HCT116 (cell line): ENCODE measurements around the gene DOCK2. TPM values are rescaled to one million over a fixed set of nuclear protein-coding genes. Genes with fewer than 3 reads are reported as not detected.

Source experiments
- ATAC-seq: fragments of 200-7000 bp; cut with Tn5 transposase; 2 replicates; pipeline ENCODE4 v1.9.1; 2020; ENCODE audit warnings: mild to moderate bottlenecking, moderate library complexity
- BruUV-seq: library from RNA; stranded (reverse); fragments of 400-500 nt; replicated peaks from 2 replicates; lab custom pipeline; 2021; lab: Mats Ljungman, UMichigan
- CTCF ChIA-PET: fragments of 300-600 bp; sonication (Branson Sonifier 250); formaldehyde crosslinking; loops from one replicate; lab custom pipeline; 2021; ENCODE audit warnings: antibody characterized with exemption; lab: Charles Lee
- POLR2A ChIA-PET: fragments of 300-600, 350-600 bp; sonication (Branson Sonifier 250); formaldehyde crosslinking; loops from one replicate; lab custom pipeline; 2021; ENCODE audit warnings: antibody characterized with exemption; lab: Charles Lee
- RAD21 ChIA-PET, 2 experiments: fragments of 300-600 bp; sonication (Branson Sonifier 250); formaldehyde crosslinking; loops; one replicate each; lab custom pipeline; 2023; ENCODE audit warnings: low total read pairs in 2 of 2; ENCODE audit not compliant: uncharacterized antibody in 2 of 2, unreplicated experiment in 2 of 2, low non-redundant PET in 1 of 2; lab: Charles Lee
- DNase-seq: peaks from one replicate; pipeline ENCODE4 v3.0.0-alpha.2; 2010; ENCODE audit warnings: low read depth, low spot score
- H2AFZ ChIP-seq: fragments of 200-600 bp; shearing (Covaris generic), sonication (generic); 2 replicates; pipeline ENCODE4 v1.6.1; 2017; ENCODE audit warnings: low read depth, mixed run types, mixed read lengths, antibody characterized with exemption, low read length; ENCODE audit not compliant: poor library complexity, severe bottlenecking
- H3K27ac ChIP-seq: 2 replicates; pipeline ENCODE4 v1.5.1; 2012; ENCODE audit warnings: low read depth, low read length
- H3K27me3 ChIP-seq: fragments of 200-600 bp; sonication (generic); 2 replicates; pipeline ENCODE4 v1.6.1; 2016; ENCODE audit warnings: mixed run types, low read length, mixed read lengths; ENCODE audit not compliant: insufficient read depth
- H3K36me3 ChIP-seq, 2 experiments: fragments of 200-500 bp in 1 of 2; fragments of 200-600 bp in 1 of 2; sonication (Bioruptor generic) in 1 of 2; sonication (generic) in 1 of 2; 2 replicates each; pipeline versions ENCODE4 v1.5.1 to v1.6.1; 2014 to 2016; ENCODE audit warnings: low read length in 2 of 2, inconsistent platforms in 1 of 2, mixed read lengths in 1 of 2, mixed run types in 1 of 2; ENCODE audit not compliant: insufficient read depth in 2 of 2, control insufficient read depth in 1 of 2
- H3K4me1 ChIP-seq, 2 experiments: fragments of 200-600 bp in 1 of 2; sonication (generic) in 1 of 2; 2 replicates each; pipeline versions ENCODE4 v1.5.1 to v1.6.1; 2012 to 2017; ENCODE audit warnings: low read length in 2 of 2, inconsistent platforms in 1 of 2, mild to moderate bottlenecking in 1 of 2, mixed read lengths in 1 of 2, mixed run types in 1 of 2, moderate library complexity in 1 of 2; ENCODE audit not compliant: insufficient read depth in 2 of 2, control insufficient read depth in 1 of 2
- H3K4me2 ChIP-seq: fragments of 200-600 bp; sonication (generic); 2 replicates; pipeline ENCODE4 v1.6.1; 2017; ENCODE audit warnings: mixed run types, low read length, mixed read lengths
- H3K4me3 ChIP-seq, 2 experiments: fragments of 200-600 bp in 1 of 2; sonication (generic) in 1 of 2; replicated peaks in 1 of 2; 2 replicates each; pipeline ENCODE4 v1.5.1; 2011 to 2016; ENCODE audit warnings: low read length in 2 of 2, control low read depth in 1 of 2, low read depth in 1 of 2, mild to moderate bottlenecking in 1 of 2, mixed read lengths in 1 of 2, mixed run types in 1 of 2
- H3K79me2 ChIP-seq: fragments of 200-600 bp; sonication (generic); 2 replicates; pipeline ENCODE4 v1.6.1; 2017; ENCODE audit warnings: mild to moderate bottlenecking, mixed run types, low read length, moderate library complexity, mixed read lengths; ENCODE audit not compliant: insufficient read depth
- H3K9ac ChIP-seq: fragments of 200-600 bp; sonication (generic); 2 replicates; pipeline ENCODE4 v1.6.1; 2016; ENCODE audit warnings: low read length, mixed read lengths
- H3K9me2 ChIP-seq: fragments of 200-600 bp; sonication (generic), shearing (Covaris generic); 2 replicates; pipeline ENCODE4 v1.6.1; 2017; ENCODE audit warnings: mixed run types, mild to moderate bottlenecking, moderate library complexity; ENCODE audit not compliant: insufficient read depth
- H3K9me3 ChIP-seq, 2 experiments: fragments of 200-500 bp in 1 of 2; fragments of 200-600 bp in 1 of 2; sonication (Bioruptor generic) in 1 of 2; sonication (generic) in 1 of 2; 2 replicates each; pipeline ENCODE4 v1.6.1; 2014 to 2017; ENCODE audit warnings: low read length in 2 of 2, mixed read lengths in 2 of 2, inconsistent platforms in 1 of 2, low read depth in 1 of 2, mild to moderate bottlenecking in 1 of 2, mixed run types in 1 of 2, moderate library complexity in 1 of 2; ENCODE audit not compliant: control insufficient read depth in 1 of 2, insufficient read depth in 1 of 2
- H4K20me1 ChIP-seq: fragments of 200-600 bp; sonication (generic), shearing (Covaris generic); 2 replicates; pipeline ENCODE4 v1.6.1; 2017; ENCODE audit warnings: mixed run types, mild to moderate bottlenecking, moderate library complexity; ENCODE audit not compliant: insufficient read depth
- EGR1 ChIP-seq: IDR thresholded peaks from 2 replicates; pipeline ENCODE4 v1.6.1; 2012; ENCODE audit warnings: low read depth
- ELF1 ChIP-seq: IDR thresholded peaks from 2 replicates; pipeline ENCODE4 v1.6.1; 2012; ENCODE audit warnings: low read depth, borderline replicate concordance
- EZH2 ChIP-seq: fragments of 200-600 bp; sonication (generic); IDR thresholded peaks from 2 replicates; pipeline ENCODE4 v1.6.1; 2017; ENCODE audit warnings: antibody characterized with exemption, mixed run types
- JUND ChIP-seq: IDR thresholded peaks from 2 replicates; pipeline ENCODE4 v1.6.1; 2012
- MAX ChIP-seq: IDR thresholded peaks from 2 replicates; pipeline ENCODE4 v1.6.1; 2012
- POLR2A ChIP-seq: IDR thresholded peaks from 2 replicates; pipeline ENCODE4 v1.7.0; 2011; ENCODE audit warnings: borderline replicate concordance; ENCODE audit not compliant: insufficient read depth, insufficient read length; ENCODE audit errors: extremely low read depth
- POLR2AphosphoS5 ChIP-seq: IDR thresholded peaks from 2 replicates; pipeline ENCODE4 v1.6.1; 2011; ENCODE audit warnings: mild to moderate bottlenecking, low read depth, low read length, moderate library complexity
- SIN3A ChIP-seq: IDR thresholded peaks from 2 replicates; pipeline ENCODE4 v1.6.1; 2012; ENCODE audit warnings: low read depth
- SRF ChIP-seq: IDR thresholded peaks from 2 replicates; pipeline ENCODE4 v1.6.1; 2012; ENCODE audit warnings: low read depth
- TCF7L2 ChIP-seq: IDR thresholded peaks from 2 replicates; pipeline ENCODE4 v1.7.0; 2011; ENCODE audit warnings: borderline replicate concordance, inconsistent platforms; ENCODE audit not compliant: insufficient read depth, insufficient read length; ENCODE audit errors: extremely low read depth
- ZFX ChIP-seq: fragments of 450-650 bp; IDR thresholded peaks from 2 replicates; pipeline ENCODE4 v1.6.1; 2017
- intact Hi-C: fragments of 100-400 bp; cut with micrococcal nuclease; formaldehyde crosslinking; loops from 2 replicates; pipeline ENCODE4 v1.10.0; 2022
- total RNA-seq: library from RNA; stranded (reverse); gene quantifications from one replicate; pipeline ENCODE4 v1.2.1, GENCODE V29; 2021; ENCODE audit not compliant: unreplicated experiment
- TF ChIP-seq, protein P1 (sequence below), 3 experiments: fragments of 200-600 bp in 1 of 3; sonication (generic) in 1 of 3; IDR thresholded peaks in 2 of 3; conservative IDR thresholded peaks in 1 of 3; 2 replicates each; pipeline ENCODE4 v1.5.1; 2012 to 2017; ENCODE audit warnings: low read depth in 2 of 3, low read length in 2 of 3, antibody characterized with exemption in 1 of 3, borderline replicate concordance in 1 of 3, control low read depth in 1 of 3, mild to moderate bottlenecking in 1 of 3, mixed read lengths in 1 of 3, mixed run types in 1 of 3, moderate library complexity in 1 of 3; ENCODE audit not compliant: insufficient read depth in 1 of 3
- TF ChIP-seq, protein P2 (sequence below): IDR thresholded peaks from 2 replicates; pipeline ENCODE4 v1.6.1; 2012; ENCODE audit warnings: low read depth
- TF ChIP-seq, protein P3 (sequence below): IDR thresholded peaks from 2 replicates; pipeline ENCODE4 v1.6.1; 2011; ENCODE audit warnings: mild to moderate bottlenecking, low read length, moderate library complexity; ENCODE audit not compliant: insufficient replicate concordance; ENCODE audit errors: extremely low read depth

The DOCK2 gene
- total RNA-seq, 1 experiment from 2014 or later, result 0.89 TPM

GRCh38 chr5:169901896-169902295 is 264.8 kb downstream of the DOCK2 start:
- Histone ChIP-seq H3K27ac (no peak overlapping the region), H3K79me2 (no peaks in the 10 kb centered on the region), H3K9ac (no peak overlapping the region), H3K9me3 (no peaks in the 10 kb centered on the region), H3K4me2 (no peak overlapping the region), H4K20me1 (no peaks in the 10 kb centered on the region), H3K9me2 (no peaks in the 10 kb centered on the region), H3K4me1 (no peaks in the 10 kb centered on the region)
- DNase-seq (no peak), ATAC-seq (no peak)
- TF ChIP-seq TCF7L2, result no peak
- TF ChIP-seq, protein P1, sequence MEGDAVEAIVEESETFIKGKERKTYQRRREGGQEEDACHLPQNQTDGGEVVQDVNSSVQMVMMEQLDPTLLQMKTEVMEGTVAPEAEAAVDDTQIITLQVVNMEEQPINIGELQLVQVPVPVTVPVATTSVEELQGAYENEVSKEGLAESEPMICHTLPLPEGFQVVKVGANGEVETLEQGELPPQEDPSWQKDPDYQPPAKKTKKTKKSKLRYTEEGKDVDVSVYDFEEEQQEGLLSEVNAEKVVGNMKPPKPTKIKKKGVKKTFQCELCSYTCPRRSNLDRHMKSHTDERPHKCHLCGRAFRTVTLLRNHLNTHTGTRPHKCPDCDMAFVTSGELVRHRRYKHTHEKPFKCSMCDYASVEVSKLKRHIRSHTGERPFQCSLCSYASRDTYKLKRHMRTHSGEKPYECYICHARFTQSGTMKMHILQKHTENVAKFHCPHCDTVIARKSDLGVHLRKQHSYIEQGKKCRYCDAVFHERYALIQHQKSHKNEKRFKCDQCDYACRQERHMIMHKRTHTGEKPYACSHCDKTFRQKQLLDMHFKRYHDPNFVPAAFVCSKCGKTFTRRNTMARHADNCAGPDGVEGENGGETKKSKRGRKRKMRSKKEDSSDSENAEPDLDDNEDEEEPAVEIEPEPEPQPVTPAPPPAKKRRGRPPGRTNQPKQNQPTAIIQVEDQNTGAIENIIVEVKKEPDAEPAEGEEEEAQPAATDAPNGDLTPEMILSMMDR (IDR thresholded peaks at IDR 0.05 in 2 of 3, conservative IDR thresholded peaks at IDR 0.05 in 1 of 3; ENCODE audit: borderline replicate concordance in 1 of 3, insufficient read depth in 1 of 3, low read depth in 2 of 3, low read length in 2 of 3), result no peak
- no peak for TF ChIP-seq MAX
- no peak for TF ChIP-seq EGR1
- no peak for TF ChIP-seq SRF
- no peak for TF ChIP-seq JUND
- no peak for TF ChIP-seq ZFX
- TF ChIP-seq, all 23 proteins: peak for 0
- Histone ChIP-seq H3K36me3 (no peaks in the 10 kb centered on the region), H2AFZ (no peak overlapping the region), H3K27me3 (peaks cover 45% of the 10 kb centered on the region), H3K4me3 (no peak overlapping the region)
- RAD21 ChIA-PET, result no interaction called here
- BruUV-seq, result no TSS peak
- POLR2A ChIA-PET, result no interaction called here
- intact Hi-C loops, result no loop called here
- CTCF ChIA-PET, result no interaction called here

- no peaks in the 10 kb centered on the region for H3K36me3 ChIP-seq
- no peaks in the 10 kb centered on the region for H3K9me3 ChIP-seq
- H3K27ac ChIP-seq, result no peak overlapping the region
- H3K4me2 ChIP-seq, result no peak overlapping the region
- POLR2A ChIA-PET, result no interaction called here
- H3K4me1 ChIP-seq, result no peaks in the 10 kb centered on the region
- RAD21 ChIA-PET, result no interaction called here
- ATAC-seq, result no peak
- no peaks in the 10 kb centered on the region for H3K9me2 ChIP-seq
- no peak overlapping the region for H3K9ac ChIP-seq
- H3K4me3 ChIP-seq, result no peak overlapping the region
- peaks cover 35% of the 10 kb centered on the region; the same call in 1 of the 2 replicates for H3K27me3 ChIP-seq
- no peak overlapping the region for H2AFZ ChIP-seq
- no TSS peak for BruUV-seq
- CTCF ChIA-PET, result no interaction called here
- DNase-seq, result no peak
- no peaks in the 10 kb centered on the region for H3K79me2 ChIP-seq
- intact Hi-C loops, result no loop called here
- no peaks in the 10 kb centered on the region for H4K20me1 ChIP-seq
- no peak for TF ChIP-seq ELF1
- TF ChIP-seq ZFX, result no peak
- no peak for TF ChIP-seq POLR2A
- TF ChIP-seq, protein P2, sequence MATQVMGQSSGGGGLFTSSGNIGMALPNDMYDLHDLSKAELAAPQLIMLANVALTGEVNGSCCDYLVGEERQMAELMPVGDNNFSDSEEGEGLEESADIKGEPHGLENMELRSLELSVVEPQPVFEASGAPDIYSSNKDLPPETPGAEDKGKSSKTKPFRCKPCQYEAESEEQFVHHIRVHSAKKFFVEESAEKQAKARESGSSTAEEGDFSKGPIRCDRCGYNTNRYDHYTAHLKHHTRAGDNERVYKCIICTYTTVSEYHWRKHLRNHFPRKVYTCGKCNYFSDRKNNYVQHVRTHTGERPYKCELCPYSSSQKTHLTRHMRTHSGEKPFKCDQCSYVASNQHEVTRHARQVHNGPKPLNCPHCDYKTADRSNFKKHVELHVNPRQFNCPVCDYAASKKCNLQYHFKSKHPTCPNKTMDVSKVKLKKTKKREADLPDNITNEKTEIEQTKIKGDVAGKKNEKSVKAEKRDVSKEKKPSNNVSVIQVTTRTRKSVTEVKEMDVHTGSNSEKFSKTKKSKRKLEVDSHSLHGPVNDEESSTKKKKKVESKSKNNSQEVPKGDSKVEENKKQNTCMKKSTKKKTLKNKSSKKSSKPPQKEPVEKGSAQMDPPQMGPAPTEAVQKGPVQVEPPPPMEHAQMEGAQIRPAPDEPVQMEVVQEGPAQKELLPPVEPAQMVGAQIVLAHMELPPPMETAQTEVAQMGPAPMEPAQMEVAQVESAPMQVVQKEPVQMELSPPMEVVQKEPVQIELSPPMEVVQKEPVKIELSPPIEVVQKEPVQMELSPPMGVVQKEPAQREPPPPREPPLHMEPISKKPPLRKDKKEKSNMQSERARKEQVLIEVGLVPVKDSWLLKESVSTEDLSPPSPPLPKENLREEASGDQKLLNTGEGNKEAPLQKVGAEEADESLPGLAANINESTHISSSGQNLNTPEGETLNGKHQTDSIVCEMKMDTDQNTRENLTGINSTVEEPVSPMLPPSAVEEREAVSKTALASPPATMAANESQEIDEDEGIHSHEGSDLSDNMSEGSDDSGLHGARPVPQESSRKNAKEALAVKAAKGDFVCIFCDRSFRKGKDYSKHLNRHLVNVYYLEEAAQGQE, result no peak
- no peak for TF ChIP-seq EZH2
- no peak for TF ChIP-seq POLR2AphosphoS5
- no peak for TF ChIP-seq SIN3A
- TF ChIP-seq, protein P3, sequence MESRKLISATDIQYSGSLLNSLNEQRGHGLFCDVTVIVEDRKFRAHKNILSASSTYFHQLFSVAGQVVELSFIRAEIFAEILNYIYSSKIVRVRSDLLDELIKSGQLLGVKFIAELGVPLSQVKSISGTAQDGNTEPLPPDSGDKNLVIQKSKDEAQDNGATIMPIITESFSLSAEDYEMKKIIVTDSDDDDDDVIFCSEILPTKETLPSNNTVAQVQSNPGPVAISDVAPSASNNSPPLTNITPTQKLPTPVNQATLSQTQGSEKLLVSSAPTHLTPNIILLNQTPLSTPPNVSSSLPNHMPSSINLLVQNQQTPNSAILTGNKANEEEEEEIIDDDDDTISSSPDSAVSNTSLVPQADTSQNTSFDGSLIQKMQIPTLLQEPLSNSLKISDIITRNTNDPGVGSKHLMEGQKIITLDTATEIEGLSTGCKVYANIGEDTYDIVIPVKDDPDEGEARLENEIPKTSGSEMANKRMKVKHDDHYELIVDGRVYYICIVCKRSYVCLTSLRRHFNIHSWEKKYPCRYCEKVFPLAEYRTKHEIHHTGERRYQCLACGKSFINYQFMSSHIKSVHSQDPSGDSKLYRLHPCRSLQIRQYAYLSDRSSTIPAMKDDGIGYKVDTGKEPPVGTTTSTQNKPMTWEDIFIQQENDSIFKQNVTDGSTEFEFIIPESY, result no peak
Measured at GRCh38 chr5:169904059-169904458, 267.0 kb downstream of the DOCK2 start.
